Endometrial microvascular endothelial cells (primary cell): Measurements from ENCODE around the gene FBXO27. TPM values are rescaled to one million over a fixed set of nuclear protein-coding genes. Genes with fewer than 3 reads are reported as not detected.
"Not testable (repeated sequence)": the region's sequence is repeated elsewhere in the genome, so short reads cannot be mapped to it uniquely, and the experiment has no call there.

ENCODE experiments used
- in situ Hi-C: cut with HindIII; loops from 2 replicates; pipeline ENCODE4 v1.10.0; 2017; ENCODE audit warnings: low sequenced_read_pairs, low pct_unique_long_range_greater_than_20kb; ENCODE audit errors: inconsistent ontology term
- total RNA-seq: library from RNA; depleted of rRNA; stranded (reverse); fragments of >200 nt; gene quantifications from one replicate; pipeline ENCODE4 v1.2.3, GENCODE V29; 2015; ENCODE audit errors: inconsistent ontology term

The FBXO27 gene, protein sequence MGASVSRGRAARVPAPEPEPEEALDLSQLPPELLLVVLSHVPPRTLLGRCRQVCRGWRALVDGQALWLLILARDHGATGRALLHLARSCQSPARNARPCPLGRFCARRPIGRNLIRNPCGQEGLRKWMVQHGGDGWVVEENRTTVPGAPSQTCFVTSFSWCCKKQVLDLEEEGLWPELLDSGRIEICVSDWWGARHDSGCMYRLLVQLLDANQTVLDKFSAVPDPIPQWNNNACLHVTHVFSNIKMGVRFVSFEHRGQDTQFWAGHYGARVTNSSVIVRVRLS
- total RNA-seq = 8.7 TPM

DNA sequence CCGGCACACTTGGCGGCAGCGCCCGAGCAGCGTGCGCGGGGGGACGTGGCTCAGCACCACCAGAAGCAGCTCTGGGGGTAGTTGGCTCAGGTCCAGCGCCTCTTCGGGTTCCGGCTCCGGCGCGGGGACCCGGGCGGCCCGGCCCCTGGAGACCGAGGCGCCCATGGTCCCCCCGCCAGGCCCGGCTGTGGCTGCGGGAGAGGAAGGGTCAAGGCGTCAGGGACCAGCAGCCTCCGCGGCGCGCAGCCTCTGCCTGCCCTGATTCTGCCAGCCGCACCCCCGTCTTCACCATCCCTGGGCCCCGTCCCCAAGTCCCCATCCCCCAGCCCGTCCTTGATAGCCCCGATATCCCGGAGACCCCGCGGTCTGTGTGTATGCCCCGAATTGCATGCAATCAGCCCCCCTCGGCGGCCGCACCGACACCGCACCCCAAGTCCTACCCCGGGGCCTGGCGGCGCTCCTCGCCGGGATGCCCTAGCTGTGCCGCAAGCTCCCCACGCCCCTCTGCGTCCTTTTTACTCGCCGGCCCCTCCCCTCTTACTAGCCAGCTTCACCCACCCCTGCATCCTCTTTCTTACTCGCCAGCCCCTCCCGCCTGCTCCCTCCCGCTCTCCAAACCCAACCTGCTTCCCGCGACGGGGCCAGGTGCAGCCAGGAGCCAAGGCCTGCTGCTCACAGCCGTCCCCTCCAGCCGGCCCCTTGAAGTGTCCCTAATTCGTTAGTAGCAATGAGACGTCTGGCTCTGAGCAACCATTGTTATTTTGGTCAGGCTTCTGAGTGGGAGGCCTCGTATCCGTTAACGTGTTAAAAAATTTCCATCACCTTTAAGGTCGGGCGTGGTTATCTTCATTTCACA is at the start of gene FBXO27:
TSS of gene FBXO27 (minus strand) at position 487 of the 856 bp plus-strand sequence. CDS start at position 165, 322 bp downstream.
- in situ Hi-C loops = no loop called here

DNA sequence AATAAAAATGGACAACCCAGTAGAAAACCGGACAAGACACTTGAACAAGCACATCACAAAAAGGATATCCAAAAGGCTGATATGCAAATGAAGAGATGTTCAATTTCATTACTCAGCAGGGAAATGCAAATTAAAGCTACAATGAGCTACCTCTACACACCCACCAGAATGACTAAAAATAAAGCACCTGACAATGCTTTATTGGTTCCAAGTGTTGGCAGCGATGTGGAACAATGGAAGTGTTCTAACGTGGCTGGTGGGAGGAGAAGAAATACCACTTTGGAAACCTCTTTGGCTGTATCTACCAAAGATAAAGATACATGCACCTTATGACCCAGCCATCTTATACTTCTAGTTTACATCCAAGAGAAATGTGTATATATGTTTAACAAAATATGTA is 48.1 kb upstream of the FBXO27 start:
- in situ Hi-C loops = no loop called here

DNA sequence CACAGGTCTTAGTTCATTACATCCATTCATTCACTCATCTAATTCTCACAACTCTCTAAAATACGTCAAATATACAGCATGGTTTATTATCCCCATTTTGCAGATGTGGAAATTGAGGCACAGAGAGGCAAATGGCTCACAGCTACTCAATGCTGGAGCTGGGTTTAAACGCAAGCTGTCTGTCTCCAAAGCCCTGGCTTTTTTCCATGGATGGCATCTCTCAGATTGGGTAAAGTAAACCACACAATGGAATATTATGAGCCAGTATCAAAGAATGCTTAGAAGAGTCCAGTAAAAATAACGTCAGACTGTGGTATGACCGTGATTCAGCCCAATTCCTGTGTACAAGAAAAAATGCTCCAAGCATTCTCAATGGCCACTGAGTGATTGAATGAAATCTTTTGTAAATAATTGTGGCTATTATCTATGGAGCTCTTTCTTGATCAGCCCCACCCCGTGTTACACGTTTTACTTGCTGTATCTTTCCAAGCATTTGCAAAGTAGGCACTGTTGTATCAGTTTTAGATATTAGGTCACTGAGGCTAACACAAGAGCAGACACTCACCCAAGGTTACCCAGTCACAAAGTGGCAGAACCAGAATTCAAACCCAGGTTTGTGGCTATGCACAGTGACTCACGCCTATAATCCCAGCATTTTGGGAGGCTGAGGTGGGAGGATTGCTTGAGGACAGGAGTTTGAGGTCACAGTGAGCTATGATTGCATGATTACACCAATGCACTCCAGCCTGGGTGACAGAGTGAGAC is 46.3 kb upstream of the FBXO27 start:
- in situ Hi-C loops = no loop called here

DNA sequence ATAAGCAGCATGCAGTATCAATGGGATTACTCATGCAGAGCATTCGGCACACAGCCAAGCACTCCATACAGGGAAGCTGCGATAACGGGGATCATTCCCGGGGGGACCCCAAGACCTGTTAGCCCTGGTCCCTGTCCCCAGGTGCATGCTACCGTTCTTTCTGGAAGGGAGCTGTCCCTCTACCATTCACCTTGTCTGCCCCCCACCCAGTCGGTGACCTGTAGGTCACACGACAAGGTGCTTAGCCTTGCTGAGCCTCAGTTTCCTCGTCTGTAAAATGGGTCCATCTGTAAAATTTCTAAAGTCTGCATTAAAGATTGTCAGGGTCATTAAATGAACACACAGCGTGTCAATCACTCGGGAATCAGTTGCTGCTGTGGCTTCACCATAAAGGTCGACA is 45.0 kb upstream of the FBXO27 start:
- in situ Hi-C loops = no loop called here

DNA sequence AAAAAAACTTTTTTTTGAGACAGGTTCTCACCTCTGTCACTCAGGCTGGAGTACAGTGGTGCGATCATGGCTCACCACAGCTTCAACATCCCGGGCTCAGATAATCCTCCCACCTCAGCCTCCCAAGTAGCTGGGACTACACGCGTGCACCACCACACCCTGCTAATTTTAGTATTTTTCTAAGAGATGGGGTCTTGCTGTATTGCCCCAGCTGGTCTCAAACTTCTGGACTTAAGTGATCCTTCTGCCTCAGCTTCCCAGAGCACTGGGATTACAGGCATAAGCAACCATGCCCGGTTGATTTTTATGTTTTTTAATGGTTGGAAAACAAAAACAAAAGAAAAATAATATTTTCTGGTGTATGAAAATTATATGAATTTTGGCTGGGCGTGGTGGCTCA is 42.6 kb upstream of the FBXO27 start:
- in situ Hi-C loops = no loop called here

DNA sequence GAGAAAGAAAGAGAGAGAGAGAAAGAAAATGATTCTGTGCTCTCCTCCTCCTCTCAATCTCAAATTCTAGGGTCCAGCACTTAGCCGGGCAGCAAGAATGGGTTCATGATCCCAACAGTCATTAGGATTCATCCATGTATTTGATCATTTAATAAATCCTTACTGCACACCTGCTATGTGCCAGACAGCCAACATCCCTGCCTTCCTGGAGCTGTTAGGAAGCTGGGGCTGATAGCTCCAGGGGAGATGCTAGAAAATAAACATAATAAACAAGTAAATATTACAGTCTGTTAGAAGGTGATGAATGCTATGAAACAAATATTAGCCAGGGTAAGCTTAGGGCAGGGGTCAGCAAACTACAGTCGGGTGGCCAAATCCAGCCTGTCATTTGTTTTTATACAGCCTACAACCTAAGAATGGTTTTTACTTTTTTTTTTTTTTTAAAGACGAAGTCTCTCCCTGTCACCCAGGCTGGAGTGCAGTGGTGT is 41.9 kb upstream of the FBXO27 start:
- in situ Hi-C loops = no loop called here

DNA sequence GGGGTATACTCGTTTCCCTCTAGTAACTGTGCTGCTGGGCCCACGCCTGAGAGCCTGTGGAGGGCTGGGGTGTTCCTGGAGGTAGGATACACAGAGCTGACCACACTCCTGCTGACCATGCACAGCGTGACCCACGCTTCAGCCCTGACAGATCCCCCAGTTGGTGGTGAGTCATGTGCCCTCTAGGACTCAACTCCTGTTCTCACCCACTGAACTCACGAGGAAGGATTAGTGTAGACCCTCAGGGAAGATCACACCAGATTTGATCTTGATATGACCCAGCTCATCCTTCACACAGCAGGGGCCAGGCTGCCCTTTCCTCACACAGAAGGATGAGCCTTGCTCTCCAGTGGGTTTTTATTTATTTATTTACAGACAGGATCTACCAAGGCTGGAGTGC is 38.5 kb upstream of the FBXO27 start:
- in situ Hi-C loops = no loop called here

DNA sequence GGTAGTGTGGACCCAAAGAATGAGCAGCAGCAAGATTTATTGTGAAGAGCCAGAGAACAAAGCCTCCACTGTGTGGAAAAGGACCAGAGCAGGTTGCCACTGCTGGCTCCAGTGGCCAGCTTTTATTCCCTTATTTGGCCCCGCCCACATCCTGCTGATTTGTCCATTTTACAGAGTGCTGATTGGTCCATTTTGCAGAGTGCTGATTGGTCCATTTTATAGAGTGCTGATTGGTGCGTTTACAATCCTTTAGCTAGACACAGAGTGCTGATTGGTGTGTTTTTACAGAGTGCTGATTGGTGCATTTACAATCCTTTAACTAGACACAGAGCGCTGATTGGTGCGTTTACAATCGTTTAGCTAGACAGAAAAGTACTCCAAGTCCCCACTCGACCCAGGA is 35.9 kb upstream of the FBXO27 start:
- in situ Hi-C loops = not testable (repeated sequence)

DNA sequence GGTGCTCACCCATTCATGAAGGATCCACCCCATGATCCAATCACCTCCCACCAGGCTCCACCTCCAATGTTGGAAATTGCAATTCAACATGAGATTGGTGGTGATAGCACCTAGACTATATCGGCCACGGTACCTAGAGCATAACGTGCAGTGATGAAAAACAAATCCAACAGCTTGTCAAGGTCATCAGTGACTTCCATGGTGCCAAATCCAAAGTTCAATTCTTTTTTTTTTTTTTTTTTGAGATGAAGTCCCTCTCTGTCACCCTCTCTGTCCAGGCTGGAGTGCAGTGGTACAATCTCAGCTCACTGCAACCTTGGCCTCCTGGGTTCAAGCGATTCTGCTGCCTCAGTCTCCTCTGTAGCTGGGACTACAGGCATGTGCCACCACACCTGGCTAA is 34.8 kb upstream of the FBXO27 start:
- in situ Hi-C loops = no loop called here

DNA sequence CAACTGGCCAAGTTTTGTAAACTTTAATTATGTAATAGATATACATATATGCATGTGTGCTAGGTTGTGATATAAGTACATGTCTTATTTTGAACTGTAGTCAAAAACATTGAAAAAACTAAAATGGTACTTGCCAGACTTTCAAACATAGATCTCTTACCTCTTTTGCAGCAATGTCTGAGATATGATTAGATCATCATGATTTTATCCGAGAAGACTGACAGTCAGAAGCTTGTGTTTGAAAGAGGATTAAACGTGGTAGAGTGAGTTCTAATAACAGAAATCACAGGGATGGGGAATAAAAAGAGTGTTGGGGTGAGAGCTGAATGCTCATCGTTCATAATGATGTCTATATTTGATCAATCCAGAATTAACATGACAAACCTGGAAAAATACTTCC is 33.6 kb upstream of the FBXO27 start:
- in situ Hi-C loops = no loop called here

DNA sequence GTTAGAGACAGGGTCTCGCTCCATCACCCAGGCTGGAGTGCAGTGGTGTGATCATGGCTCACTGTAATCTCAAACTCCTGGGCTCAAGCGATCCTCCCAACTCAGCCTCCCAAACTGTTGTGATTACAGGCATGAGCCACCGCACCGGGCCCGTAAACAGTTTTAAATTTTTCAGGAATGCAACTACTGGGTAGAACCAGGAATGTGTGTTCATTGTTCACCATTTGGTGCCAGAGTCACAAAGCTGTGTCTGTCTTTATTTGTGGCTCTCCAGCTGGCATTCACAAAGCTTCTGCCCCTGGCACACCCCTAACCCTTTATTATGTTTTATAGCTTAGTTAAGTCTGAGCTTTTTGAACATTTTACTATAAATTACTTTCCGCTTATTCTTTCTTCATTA is 32.1 kb upstream of the FBXO27 start:
- in situ Hi-C loops = no loop called here

DNA sequence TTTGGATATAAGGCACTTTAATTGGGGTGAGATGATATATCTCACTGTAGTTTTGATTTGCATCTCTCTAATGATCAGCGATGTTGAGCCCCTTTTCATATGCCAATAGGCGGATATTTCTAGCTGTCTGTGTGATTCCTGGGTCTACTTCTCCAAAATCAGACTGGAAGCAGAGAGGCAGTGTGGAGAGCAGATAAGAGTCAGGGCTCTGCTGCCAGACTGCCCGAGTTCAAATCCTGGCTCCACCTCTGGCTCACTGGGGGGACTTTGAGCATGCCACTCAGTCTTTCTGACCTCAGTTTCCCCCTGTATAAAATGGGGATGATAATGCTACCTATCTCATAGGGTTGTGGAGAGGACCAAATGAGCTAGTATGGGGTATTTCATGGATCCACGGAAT is 27.8 kb upstream of the FBXO27 start:
- in situ Hi-C loops = no loop called here

DNA sequence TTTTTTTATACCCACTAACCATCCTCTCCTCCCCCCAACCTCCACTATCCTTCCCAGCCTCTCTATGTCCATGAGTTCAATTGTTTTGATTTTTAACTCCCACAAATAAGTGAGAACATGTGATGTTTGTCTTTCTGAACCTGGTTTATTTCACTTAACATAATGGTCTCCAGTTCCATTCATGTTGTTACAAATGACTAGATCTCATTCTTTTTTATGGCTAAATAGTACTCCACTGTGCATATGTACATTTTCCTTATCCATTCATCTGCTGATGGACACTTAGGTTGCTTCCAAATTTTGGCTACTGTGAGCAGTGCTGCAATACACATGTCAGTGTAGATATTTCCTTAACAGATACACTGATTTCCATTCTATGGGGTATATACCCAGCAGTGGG is 27.0 kb upstream of the FBXO27 start:
- in situ Hi-C loops = no loop called here

DNA sequence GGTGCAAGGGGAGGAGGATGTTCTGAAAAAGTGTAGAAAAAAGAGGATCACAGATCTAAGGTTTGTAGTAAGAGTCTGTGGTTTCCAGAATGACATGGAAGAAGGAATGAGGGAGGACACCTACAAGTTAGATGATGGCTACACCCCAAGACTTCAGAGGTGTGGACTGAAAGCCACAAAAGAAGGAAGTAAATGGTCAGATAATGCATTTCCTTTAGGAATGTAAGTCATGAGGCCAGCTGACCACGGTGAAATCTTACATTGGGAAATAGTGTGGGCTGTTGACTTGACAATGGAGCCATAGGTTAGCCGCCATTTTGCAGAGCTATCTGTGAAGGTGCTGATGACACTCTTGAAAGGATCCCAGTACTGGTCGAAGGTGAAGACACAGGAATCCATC is 25.3 kb upstream of the FBXO27 start:
- in situ Hi-C loops = no loop called here

DNA sequence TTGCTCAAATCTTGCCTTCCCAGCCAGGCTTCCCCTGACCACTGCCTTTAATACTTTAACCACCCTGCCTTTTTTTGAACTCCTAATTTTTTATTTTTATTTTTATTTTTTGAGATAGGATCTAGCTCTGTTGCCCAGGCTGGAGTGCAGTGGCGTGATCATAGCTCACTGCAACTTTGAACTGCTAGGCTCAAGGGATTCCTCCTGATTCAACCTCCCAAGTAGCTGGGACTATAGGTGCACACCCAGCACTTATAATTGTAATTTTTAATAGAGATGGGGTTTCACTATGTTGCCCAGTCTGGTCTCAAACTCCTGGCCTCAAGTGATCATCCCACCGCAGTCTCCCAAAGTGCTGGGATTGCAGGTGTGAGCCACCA is 21.7 kb upstream of the FBXO27 start:
- in situ Hi-C loops = no loop called here

DNA sequence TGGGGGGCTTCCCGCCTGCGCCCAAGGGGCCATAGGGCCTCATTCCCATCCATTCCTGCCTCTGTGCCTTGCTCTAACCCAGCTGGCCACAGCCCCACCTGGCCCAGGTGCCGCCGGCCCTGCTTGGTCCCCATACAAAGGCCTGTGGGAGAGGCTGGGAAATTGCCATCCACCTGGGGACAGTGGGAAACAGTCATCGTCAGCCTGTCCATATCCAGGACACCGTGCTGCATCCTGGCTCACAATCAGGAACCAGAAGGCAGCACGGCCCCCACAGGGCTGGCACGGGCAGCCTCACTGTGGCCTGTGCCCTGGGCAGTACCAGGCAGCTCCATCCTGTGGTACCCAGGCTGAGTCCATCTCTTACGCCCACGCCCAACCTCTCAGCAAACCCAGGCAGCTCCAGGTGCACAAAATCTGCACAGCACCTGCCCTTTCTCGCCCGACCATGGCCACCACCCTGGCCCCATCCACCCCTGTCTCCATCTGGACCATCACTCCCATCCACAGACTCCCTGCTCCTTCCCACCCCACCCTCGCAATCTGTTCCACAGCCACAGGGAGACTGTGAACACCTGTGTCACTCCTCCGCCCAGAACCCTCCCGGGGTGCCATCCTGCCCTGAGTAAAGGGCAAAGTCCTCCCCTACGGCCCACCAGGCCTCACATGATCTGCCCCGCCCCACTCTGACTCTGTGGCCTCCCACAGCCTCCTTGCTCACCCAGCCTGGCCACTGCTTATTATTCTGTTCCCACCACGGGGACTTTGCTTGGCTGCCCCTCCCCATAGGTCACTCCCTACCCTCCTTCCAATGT is 21.1 kb upstream of the FBXO27 start:
- in situ Hi-C loops = no loop called here

DNA sequence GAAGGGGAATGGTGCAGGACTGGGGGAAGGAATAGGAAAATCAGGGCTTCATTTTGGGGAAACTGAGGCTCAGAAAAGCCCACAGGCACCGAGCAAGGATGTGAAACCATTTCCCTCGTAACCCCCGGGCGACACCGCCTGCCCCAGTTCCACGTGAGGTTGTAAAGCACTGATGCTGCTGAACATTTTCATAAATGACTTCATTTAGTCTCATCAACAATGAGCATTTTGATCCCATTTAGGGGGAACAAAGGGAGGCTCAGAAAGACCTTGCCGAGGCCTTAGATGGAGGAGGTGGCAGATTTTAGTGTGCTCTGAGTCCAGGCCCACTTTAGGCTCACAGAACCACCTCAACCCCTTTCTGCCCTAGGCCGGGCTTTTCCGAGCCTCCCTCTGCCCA is 20.5 kb upstream of the FBXO27 start:
- in situ Hi-C loops = no loop called here

DNA sequence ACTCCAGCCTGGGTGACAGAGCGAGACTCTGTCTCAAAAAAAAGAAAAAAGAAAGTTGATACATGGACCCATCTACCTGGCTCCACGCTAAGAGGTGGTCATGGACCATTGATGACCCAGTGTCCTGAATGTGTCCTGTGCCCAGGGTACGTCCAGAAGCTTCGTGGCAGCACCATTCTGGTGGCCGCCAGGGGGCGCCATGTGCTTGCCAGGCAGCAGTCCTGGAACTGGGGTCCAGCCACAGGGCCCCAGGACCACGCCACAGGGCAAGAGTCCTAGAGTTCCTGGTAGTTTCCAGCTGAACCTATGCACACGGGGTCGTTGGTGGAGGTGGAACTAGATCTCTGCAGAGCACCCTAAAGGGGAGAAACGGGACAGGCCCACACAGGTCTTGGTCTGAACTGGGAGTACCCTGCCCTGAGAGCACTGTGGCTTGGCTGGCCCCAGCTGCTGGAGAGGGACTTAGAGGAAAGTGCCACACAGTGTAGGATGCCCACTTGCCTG is 19.9 kb upstream of the FBXO27 start:
- in situ Hi-C loops = no loop called here

DNA sequence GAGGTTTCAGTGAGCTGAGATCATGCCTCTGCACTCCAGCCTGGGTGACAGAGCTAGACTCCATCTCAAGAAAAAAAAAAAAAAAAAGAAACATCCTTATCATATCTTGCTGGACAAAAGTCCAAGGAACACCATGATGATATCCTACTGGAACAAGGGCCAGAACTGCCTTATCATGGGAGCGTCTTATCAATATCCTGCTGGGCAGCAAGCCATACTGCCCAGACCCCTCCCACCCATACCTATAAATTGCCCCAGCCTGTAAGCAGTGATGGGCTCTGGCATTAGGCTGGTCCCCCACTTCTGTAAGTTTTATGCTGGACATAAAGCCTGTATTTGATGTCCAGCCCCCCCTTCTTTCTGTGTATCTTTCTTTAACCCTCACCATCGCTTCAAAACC is 14.7 kb upstream of the FBXO27 start:
- in situ Hi-C loops = no loop called here
